Coronary artery (tissue), 2 donors: ENCODE measurements around the gene CALM3.

Source experiments
- DNase-seq: peaks from one replicate; pipeline ENCODE4 v3.0.0-alpha.2; 2017; ENCODE audit warnings: low spot score
- H3K27ac ChIP-seq, 2 donors: fragments of 200-600 bp; sonication (generic); one replicate each; pipeline ENCODE4 v1.5.1; 2016 to 2019
- H3K4me3 ChIP-seq: fragments of 200-600 bp; sonication (generic); 2 replicates; pipeline ENCODE4 v1.5.1; 2016; ENCODE audit warnings: mild to moderate bottlenecking, moderate library complexity
- CTCF ChIP-seq: fragments of 200-600 bp; sonication (generic); IDR thresholded peaks from one replicate; pipeline ENCODE4 v1.5.1; 2019; ENCODE audit warnings: antibody characterized with exemption

The CALM3 gene

DNA sequence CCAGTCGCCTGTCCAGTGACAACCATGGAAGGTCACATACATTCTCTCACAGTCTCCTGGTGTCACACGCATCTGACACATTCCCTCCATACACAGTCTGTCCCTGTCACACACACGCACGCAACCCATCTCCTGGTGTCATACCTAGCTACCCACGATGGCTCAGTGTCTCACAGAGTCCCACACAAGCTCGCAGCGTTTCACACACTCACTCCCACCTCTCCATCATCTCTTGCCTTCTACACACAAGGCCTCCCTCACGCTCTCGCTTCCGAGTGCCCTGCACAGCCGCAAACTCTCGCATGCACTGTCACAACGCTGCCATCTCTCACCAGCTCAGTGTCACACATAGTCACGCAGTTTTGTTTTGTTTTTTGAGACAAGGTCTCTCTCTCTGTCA lies 36.1 kb downstream of the CALM3 start:
- Histone ChIP-seq H3K27ac (no peak overlapping the region), H3K4me3 (no peak overlapping the region)
- TF ChIP-seq CTCF: no peak
- DNase-seq: no peak

GRCh38 chr19:46639358-46640182 lies 38.4 kb downstream of the CALM3 start:
- H3K4me3 ChIP-seq: peak overlapping the region; percentile 73
- DNase-seq: no peak
- TF ChIP-seq CTCF: no peak
- peak overlapping the region; percentile 87 to 94 for H3K27ac ChIP-seq

GRCh38 chr19:46640656-46641055 lies 39.5 kb downstream of the CALM3 start:
- Histone ChIP-seq H3K4me3 (no peak overlapping the region), H3K27ac (peak overlapping the region; percentile 87 to 94)
- TF ChIP-seq CTCF: no peak
- no peak for DNase-seq

DNA sequence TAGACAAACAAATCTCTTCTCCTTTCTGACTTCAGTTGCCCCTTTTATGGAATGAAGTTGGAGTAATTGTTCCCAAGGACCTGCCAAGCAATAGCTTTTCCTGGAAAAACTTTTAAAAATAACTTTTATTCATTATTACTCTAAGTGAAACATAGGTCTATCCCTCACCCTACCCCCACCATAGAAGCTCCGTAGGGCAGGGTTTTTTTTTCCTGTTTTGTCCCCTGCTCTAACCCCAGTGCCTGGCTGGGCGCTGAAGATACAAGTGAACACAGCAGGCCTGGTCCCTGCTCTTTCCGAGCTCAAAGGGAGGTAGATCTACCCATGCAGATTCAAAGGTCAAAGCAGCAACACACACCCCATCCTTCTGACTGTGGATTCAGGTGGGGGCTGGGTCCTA lies 43.6 kb downstream of the CALM3 start:
- peak overlapping the region; percentile 77 to 91 for H3K27ac ChIP-seq
- H3K4me3 ChIP-seq: peak overlapping the region; percentile 52
- DNase-seq: no peak
- no peak for TF ChIP-seq CTCF

DNA sequence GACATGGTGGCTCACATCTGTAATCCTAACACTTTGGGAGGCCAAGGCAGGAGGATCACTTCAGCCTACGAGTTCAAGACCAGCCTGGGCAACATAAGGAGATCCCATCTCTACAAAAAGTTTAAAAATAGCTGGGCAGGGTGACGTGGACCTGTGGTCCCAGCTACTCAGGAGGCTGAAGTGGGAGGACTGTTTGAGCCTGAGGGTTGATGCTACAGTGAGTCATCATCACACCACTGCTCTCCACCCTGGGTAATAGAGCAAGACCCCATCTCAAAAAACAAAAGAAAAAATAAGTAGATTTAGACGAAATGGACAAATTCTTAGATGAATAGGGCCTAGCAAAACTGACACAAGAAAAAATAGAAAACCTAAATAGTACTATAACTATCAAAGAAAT lies 45.3 kb downstream of the CALM3 start:
- no peak for DNase-seq
- TF ChIP-seq CTCF: no peak
- Histone ChIP-seq H3K4me3 (no peak overlapping the region), H3K27ac (peak overlapping the region; percentile 77 to 91)

DNA sequence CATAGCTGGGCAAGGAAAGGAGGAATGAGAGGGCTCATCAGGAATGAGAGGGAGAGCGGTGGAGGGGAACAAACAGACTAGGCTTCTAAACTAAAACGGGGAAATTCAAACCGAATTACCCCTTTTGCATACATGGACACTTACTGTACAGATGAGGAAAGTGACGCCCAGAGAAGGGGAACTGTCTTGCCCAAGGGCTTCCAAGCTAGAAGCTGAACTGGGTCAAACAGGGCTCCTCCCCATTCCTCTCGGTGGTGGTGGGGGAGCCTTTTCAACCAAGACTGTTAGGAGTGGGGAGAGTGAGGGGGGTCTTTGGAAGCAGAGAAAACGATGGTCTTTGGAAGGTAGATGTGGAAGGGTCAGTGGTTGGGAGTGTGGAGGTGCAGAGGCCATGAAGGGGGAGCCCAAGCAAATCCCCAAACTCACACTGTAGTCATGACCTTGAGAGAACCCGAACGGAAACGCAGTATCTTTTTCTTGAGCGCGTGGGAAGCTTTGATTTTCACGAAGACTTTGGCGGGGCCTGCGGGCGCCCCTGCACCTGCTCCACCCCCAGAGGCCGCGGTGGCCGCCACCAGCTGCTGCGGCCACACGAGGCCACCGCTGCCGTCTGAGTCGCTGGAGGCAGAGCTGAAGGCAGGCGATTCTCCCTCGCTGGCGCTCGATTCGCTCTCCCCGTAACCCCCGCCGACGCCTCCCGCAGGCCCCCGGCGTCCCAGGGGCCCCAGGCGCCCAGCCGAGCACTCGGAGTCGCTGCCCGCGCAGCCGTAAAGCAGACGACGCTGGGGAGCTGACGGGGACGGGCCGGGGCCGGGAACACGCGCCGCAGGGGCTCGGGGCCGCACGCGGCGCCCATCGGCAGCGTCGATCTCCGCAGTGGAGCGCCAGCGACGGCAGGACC lies 47.2 kb downstream of the CALM3 start:
- no peak for DNase-seq
- H3K27ac ChIP-seq: peak overlapping the region; percentile 7 to 45
- no peak for TF ChIP-seq CTCF
- H3K4me3 ChIP-seq: no peak overlapping the region
